ENCODE measurements around the gene CHCHD6.

DNA sequence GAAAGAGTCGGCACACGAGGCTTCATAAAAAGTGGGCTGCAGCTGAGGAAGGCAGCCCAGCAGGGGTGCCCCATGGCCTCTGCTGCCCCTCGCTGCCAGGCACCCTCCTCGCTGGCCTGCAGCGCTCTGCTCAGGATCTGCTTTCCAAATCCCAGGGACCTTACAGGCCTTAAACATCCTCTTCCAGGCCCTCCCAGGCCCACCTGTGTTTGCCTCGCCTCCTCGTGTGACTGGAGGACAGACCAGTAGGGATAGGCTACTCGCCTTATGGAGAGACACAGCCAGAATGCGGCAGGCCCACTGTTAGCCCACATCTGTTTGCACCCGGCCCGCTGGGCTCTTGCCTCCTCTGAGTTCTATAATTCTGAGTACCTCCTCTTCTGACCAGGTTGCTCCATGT lies 154.4 kb downstream of the CHCHD6 start:
- TF ChIP-seq, protein P1, sequence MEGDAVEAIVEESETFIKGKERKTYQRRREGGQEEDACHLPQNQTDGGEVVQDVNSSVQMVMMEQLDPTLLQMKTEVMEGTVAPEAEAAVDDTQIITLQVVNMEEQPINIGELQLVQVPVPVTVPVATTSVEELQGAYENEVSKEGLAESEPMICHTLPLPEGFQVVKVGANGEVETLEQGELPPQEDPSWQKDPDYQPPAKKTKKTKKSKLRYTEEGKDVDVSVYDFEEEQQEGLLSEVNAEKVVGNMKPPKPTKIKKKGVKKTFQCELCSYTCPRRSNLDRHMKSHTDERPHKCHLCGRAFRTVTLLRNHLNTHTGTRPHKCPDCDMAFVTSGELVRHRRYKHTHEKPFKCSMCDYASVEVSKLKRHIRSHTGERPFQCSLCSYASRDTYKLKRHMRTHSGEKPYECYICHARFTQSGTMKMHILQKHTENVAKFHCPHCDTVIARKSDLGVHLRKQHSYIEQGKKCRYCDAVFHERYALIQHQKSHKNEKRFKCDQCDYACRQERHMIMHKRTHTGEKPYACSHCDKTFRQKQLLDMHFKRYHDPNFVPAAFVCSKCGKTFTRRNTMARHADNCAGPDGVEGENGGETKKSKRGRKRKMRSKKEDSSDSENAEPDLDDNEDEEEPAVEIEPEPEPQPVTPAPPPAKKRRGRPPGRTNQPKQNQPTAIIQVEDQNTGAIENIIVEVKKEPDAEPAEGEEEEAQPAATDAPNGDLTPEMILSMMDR (IDR thresholded peaks at IDR 0.05; ENCODE audit: insufficient read depth, low read length, poor library complexity, severe bottlenecking): no peak
- no peak for TF ChIP-seq EZH2phosphoT487 (conservative IDR thresholded peaks at IDR 0.05; ENCODE audit: low read length)
